NB4 (cell line): ENCODE results near the gene MATK.
A peak's percentile ranks its signal among the peaks of the same experiment; 100 is the strongest.

ENCODE experiments used
- DNase-seq: peaks from one replicate; pipeline ENCODE4 v3.0.0; 2010; ENCODE audit warnings: low read depth
- H3K4me3 ChIP-seq: one replicate; pipeline ENCODE4 v1.5.1; 2011; ENCODE audit warnings: mild to moderate bottlenecking, low read depth, low read length, moderate library complexity
- CTCF ChIP-seq: IDR thresholded peaks from one replicate; pipeline ENCODE4 v1.5.1; 2012; ENCODE audit warnings: low read depth, low read length
- MYC ChIP-seq: IDR thresholded peaks from 2 replicates; pipeline ENCODE4 v1.6.1; 2011; ENCODE audit warnings: low read depth, low read length
- POLR2A ChIP-seq: IDR thresholded peaks from 2 replicates; pipeline ENCODE4 v1.6.1; 2011; ENCODE audit warnings: mild to moderate bottlenecking; ENCODE audit not compliant: insufficient read length; ENCODE audit errors: extremely low read depth
- TF ChIP-seq, protein P1 (sequence below): IDR thresholded peaks from 2 replicates; pipeline ENCODE4 v1.6.1; 2011; ENCODE audit warnings: low read depth, low read length

Gene MATK, protein sequence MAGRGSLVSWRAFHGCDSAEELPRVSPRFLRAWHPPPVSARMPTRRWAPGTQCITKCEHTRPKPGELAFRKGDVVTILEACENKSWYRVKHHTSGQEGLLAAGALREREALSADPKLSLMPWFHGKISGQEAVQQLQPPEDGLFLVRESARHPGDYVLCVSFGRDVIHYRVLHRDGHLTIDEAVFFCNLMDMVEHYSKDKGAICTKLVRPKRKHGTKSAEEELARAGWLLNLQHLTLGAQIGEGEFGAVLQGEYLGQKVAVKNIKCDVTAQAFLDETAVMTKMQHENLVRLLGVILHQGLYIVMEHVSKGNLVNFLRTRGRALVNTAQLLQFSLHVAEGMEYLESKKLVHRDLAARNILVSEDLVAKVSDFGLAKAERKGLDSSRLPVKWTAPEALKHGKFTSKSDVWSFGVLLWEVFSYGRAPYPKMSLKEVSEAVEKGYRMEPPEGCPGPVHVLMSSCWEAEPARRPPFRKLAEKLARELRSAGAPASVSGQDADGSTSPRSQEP

GRCh38 chr19:3785938-3786824 lies at the start of gene MATK:
Gene MATK (minus strand): TSS chr19:3786381. CDS start chr19:3785135, 1,246 bp downstream.
- DNase-seq = peak; percentile 82
- TF ChIP-seq POLR2A (peak; percentile 35), CTCF (no peak), MYC (no peak)
- TF ChIP-seq, protein P1, sequence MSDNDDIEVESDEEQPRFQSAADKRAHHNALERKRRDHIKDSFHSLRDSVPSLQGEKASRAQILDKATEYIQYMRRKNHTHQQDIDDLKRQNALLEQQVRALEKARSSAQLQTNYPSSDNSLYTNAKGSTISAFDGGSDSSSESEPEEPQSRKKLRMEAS = no peak
- peak within 1 kb of the TSS; percentile 78 for H3K4me3 ChIP-seq

DNA sequence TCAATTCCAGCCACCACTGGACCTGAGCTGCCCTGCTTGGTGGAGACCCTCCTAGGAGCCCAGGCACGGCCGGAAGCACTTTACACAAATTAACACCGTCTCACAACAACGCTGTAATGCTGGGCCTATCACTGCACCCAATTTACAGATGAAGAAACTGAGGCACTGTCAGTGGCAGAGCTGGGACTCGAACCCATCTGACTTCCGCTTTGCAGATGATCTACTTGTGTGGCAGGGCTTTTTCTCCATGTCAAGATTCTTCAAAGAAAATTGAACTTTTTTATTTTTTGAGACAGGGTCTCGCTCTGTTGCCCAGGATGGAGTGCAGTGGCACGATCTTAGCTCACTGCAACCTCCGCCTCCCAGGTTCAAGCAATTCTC lies 48.9 kb upstream of the MATK start:
- no peak for DNase-seq
- no peak overlapping the region for H3K4me3 ChIP-seq
- TF ChIP-seq MYC (no peak), POLR2A (no peak), CTCF (no peak)
- TF ChIP-seq, protein P1 = no peak

DNA sequence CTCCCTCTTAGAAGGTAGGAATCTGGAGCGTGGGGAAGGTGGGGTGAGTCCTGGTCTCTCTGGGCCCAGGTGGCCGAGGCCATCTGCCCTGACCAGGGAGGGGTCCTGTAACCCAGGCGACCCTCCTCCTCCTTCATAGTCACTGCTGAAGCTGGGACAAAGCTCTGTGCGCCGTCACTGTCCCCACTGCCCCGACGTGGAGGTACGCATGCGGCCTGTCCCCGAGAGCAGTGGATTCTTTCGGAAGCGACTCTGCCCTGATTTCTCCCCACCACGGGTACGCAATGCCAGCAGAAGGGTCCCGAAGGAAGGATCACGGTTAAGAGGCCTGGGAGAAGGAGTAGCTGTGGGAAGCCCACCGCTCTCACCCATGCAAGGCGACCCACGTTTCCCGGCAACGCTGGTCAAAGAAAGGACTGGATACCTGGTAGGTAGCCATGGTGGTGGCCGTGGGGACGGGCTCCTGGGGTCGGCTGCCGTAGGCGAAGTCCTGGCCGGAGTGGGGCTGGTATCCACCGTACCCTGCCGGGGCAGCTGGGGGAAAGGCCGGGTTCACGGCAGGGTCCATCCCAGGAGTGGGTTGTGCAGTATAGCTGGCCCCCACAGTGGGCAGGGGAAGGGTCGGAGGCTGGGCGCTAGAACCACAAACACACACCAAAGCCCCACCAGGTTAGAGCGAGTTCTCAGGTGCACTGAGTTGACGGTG lies 48.3 kb upstream of the MATK start:
- no peak overlapping the region for H3K4me3 ChIP-seq
- no peak for DNase-seq
- TF ChIP-seq MYC = no peak
- TF ChIP-seq CTCF = no peak
- no peak for TF ChIP-seq POLR2A
- TF ChIP-seq, protein P1 = no peak

DNA sequence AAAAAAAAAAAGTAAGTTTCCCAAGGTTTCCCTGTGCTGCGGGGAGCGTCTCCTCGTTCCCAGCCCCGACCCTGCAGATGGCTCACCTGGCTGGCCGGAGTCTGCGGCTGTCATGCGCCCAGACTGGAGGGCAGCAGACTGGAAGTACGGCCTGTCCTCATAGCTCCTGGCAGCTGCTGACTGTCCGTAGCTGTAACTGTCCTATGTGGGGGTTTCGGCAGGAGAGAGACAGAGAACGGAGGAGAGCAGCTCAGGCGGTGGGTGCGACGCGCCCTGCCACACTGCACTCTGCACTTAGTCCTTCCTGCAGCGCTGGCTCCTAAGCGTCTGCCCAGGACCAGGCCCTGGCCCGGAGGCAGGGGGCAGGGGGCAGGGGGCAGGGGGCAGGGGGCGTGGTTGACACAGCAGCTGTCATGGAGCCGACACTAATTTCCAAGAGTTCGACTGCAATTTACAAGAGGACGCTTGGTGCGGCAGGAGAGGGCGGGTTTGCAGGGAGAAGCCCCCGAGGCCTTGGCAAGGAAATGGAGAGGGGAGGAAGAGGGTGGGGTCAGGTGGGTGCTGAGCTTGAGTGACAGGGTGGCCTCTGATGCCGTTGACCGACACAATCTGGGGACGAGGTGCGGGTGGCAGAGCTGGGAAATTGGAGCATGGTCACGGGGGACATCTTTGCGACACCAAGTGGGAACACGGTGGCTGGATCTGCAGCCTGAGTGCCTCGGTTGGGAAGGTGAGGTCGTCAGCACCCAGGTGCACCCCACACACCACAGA lies 47.6 kb upstream of the MATK start:
- no peak for DNase-seq
- no peak for TF ChIP-seq POLR2A
- TF ChIP-seq, protein P1 = no peak
- TF ChIP-seq CTCF = no peak
- TF ChIP-seq MYC = no peak

GRCh38 chr19:3832001-3832400 lies 45.8 kb upstream of the MATK start:
- TF ChIP-seq, protein P1 = no peak
- TF ChIP-seq CTCF (no peak), POLR2A (no peak), MYC (no peak)
- no peak for DNase-seq
- no peak overlapping the region for H3K4me3 ChIP-seq

More for the DNA sequence above, 47.6 kb upstream of the MATK start:
- no peak overlapping the region for H3K4me3 ChIP-seq
